ENCODE measurements around the gene CZIB.

Gene CZIB

GRCh38 chr1:53264048-53264447, 43.6 kb upstream of the CZIB start:
- no peak for TF ChIP-seq SIN3A (IDR thresholded peaks at IDR 0.05; ENCODE audit: borderline replicate concordance, insufficient read depth, low read length)
- no peak for TF ChIP-seq FOXP2 (optimal IDR thresholded peaks at IDR 0.05; ENCODE audit: borderline replicate concordance, extremely low read depth, extremely low read length, insufficient read depth)
- TF ChIP-seq POLR2AphosphoS5 (IDR thresholded peaks at IDR 0.05; ENCODE audit: low read depth, low read length) = no peak
- no peak for TF ChIP-seq REST (IDR thresholded peaks at IDR 0.05; ENCODE audit: insufficient read depth in 1 of 2, low read depth in 2 of 2, low read length in 2 of 2)
- TF ChIP-seq TAF1 (IDR thresholded peaks at IDR 0.05; ENCODE audit: borderline replicate concordance, insufficient read depth, low read length) = no peak

GRCh38 chr1:53262000-53262399, 41.6 kb upstream of the CZIB start:
- TF ChIP-seq SIN3A (IDR thresholded peaks at IDR 0.05; ENCODE audit: borderline replicate concordance, insufficient read depth, low read length) = no peak
- no peak for TF ChIP-seq POLR2AphosphoS5 (IDR thresholded peaks at IDR 0.05; ENCODE audit: low read depth, low read length)
- TF ChIP-seq FOXP2 (optimal IDR thresholded peaks at IDR 0.05; ENCODE audit: borderline replicate concordance, extremely low read depth, extremely low read length, insufficient read depth) = no peak
- TF ChIP-seq TAF1 (IDR thresholded peaks at IDR 0.05; ENCODE audit: borderline replicate concordance, insufficient read depth, low read length) = no peak
- TF ChIP-seq REST (IDR thresholded peaks at IDR 0.05; ENCODE audit: insufficient read depth in 1 of 2, low read depth in 2 of 2, low read length in 2 of 2) = no peak

GRCh38 chr1:53260631-53261247, 40.3 kb upstream of the CZIB start:
- TF ChIP-seq TAF1 (IDR thresholded peaks at IDR 0.05; ENCODE audit: borderline replicate concordance, insufficient read depth, low read length) (no peak), SIN3A (IDR thresholded peaks at IDR 0.05; ENCODE audit: borderline replicate concordance, insufficient read depth, low read length) (no peak), FOXP2 (optimal IDR thresholded peaks at IDR 0.05; ENCODE audit: borderline replicate concordance, extremely low read depth, extremely low read length, insufficient read depth) (no peak), POLR2AphosphoS5 (IDR thresholded peaks at IDR 0.05; ENCODE audit: low read depth, low read length) (no peak), REST (IDR thresholded peaks at IDR 0.05; ENCODE audit: insufficient read depth in 1 of 2, low read depth in 2 of 2, low read length in 2 of 2) (no peak)

- TF ChIP-seq POLR2AphosphoS5 (IDR thresholded peaks at IDR 0.05; ENCODE audit: low read depth, low read length) (no peak), TAF1 (IDR thresholded peaks at IDR 0.05; ENCODE audit: borderline replicate concordance, insufficient read depth, low read length) (no peak), REST (IDR thresholded peaks at IDR 0.05; ENCODE audit: insufficient read depth in 1 of 2, low read depth in 2 of 2, low read length in 2 of 2) (no peak), SIN3A (IDR thresholded peaks at IDR 0.05; ENCODE audit: borderline replicate concordance, insufficient read depth, low read length) (no peak), FOXP2 (optimal IDR thresholded peaks at IDR 0.05; ENCODE audit: borderline replicate concordance, extremely low read depth, extremely low read length, insufficient read depth) (no peak)
Observed at GRCh38 chr1:53259932-53260331, 39.5 kb upstream of the CZIB start.

Measured in PFSK-1 (cell line).